Fibroblast of mammary gland (primary cell): ENCODE measurements around the gene SLC37A3.

Source experiments
- DNase-seq: peaks from one replicate; pipeline ENCODE4 v3.0.0-alpha.2; 2010; ENCODE audit warnings: low read depth
- H3K4me3 ChIP-seq: 2 replicates; pipeline ENCODE4 v1.5.1; 2011; ENCODE audit warnings: low read depth, mild to moderate bottlenecking, low read length, moderate library complexity; ENCODE audit not compliant: control insufficient read depth
- CTCF ChIP-seq: conservative IDR thresholded peaks from 2 replicates; pipeline ENCODE4 v1.5.1; 2011; ENCODE audit warnings: low read depth, low read length, inconsistent platforms; ENCODE audit not compliant: control insufficient read depth, insufficient read depth

SLC37A3 gene

GRCh38 chr7:140334341-140335057 is 63.8 kb downstream of the SLC37A3 start:
- no peak for TF ChIP-seq CTCF
- no peak for DNase-seq
- no peak overlapping the region for H3K4me3 ChIP-seq

GRCh38 chr7:140333686-140334085 is 64.6 kb downstream of the SLC37A3 start:
- TF ChIP-seq CTCF = no peak
- DNase-seq = no peak
- no peak overlapping the region for H3K4me3 ChIP-seq

- no peak for TF ChIP-seq CTCF
Observed at GRCh38 chr7:140333223-140333622, 65.1 kb downstream of the SLC37A3 start.

GRCh38 chr7:140330595-140330994 is 67.7 kb downstream of the SLC37A3 start:
- DNase-seq = no peak
- no peak for TF ChIP-seq CTCF
- no peak overlapping the region for H3K4me3 ChIP-seq

More at GRCh38 chr7:140333223-140333622, 65.1 kb downstream of the SLC37A3 start:
- no peak for DNase-seq
- no peak overlapping the region for H3K4me3 ChIP-seq

GRCh38 chr7:140330128-140330527 is 68.2 kb downstream of the SLC37A3 start:
- no peak overlapping the region for H3K4me3 ChIP-seq
- no peak for DNase-seq
- no peak for TF ChIP-seq CTCF

GRCh38 chr7:140327261-140327661 is 71.1 kb downstream of the SLC37A3 start:
- no peak for DNase-seq
- no peak overlapping the region for H3K4me3 ChIP-seq
- no peak for TF ChIP-seq CTCF
